ENCODE results near the gene MAP3K12. TPM values are rescaled to one million over a fixed set of nuclear protein-coding genes. Genes with fewer than 3 reads are reported as not detected.
"Not testable (repeated sequence)": the region's sequence is repeated elsewhere in the genome, so short reads cannot be mapped to it uniquely, and the experiment has no call there.

MAP3K12 gene
- total and polyA plus RNA-seq, 5 donors from 2014 or later: 3.8 to 31.5 (median 4.5) TPM

DNA sequence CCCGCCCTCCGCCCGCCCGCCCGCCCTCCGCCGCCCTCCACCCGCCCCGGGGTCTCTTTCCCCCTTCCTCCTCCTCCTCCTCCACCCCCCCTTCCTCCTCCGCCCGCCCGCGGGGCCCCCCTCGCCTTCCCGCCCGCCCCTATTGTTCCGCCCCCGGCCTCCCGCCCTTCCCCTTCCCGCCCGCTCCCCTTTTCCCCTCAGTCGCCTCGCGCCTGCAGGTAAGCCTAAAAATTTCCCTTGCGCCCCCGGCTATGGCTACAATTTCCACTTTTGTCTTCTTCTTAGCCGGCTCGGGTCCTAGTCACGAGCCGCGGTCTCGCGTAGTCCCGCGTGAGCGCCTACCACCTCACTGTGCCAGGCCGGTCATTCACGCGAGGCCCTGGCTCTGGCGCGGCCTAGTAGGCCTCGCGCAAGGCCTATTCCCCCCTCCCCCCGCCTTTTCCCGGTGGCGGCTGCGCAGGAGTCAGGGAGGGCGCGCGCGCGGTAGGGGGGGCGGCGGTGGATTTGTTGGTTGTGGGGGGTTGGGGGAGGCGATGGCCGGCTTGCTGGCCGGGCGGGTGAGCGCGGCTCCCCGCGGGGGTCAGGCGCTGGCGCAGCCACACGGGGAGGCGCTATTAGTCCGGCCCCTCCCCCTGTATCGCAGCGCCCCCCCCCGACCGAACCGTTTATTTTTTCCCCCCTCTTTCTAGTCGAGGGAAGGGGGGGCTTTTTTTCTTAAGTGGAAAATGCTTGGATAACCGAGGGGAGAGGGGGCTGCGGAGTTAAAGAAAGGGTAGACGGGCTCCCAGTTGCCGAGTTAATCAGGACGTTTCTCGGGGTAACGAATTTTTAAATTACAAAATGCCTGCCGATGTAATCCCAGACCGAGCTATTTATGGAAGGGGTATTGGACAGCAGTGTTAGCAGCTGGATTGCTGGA lies 46.8 kb downstream of the MAP3K12 start:
- H3K4me3 ChIP-seq (ENCODE audit: low read depth, low read length): peak overlapping the region; percentile 99
- peaks cover 40% of the 10 kb centered on the region for H3K36me3 Mint-ChIP-seq
- H3K4me3 Mint-ChIP-seq: peak overlapping the region; percentile 65 to 99 (median 99)

DNA sequence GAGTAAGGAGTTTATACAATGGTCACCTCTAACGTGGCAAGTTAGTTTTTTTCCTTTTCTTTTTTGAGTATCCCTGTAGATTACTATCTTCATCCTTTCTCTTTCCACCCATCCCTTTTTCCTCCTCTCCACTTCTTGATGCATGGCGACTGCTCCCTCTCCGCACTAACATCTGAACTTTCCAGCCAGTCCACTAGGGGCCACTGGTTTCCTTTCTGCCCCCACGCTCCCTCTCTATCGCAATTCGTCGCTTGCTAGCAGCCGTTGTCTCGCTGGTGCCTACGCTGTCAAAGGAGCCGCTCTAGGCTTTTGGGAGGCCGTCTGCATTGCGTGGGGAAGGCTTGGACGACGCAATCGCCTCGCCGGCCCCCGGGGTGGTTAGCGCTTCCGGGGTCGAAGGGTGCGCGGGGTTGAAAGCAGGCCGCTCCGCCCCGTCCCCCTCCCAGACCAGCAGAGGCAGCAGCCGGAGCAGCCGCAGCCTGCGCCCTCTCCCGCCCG lies 47.5 kb downstream of the MAP3K12 start, which contains the start of gene PCBP2:
TSS of gene PCBP2 (plus strand) at position 442 of the 498 bp plus-strand sequence. CDS start 2,699 bp downstream, outside the sequence.
- Histone ChIP-seq H3K27me3 (ENCODE audit: control insufficient read depth, insufficient read depth, low read length) (no peaks in the 10 kb centered on the region), H3K4me3 (ENCODE audit: low read depth, low read length) (peak within 1 kb of the TSS; percentile 99), H3K4me1 (ENCODE audit: control insufficient read depth, insufficient read depth, low read length, poor library complexity, severe bottlenecking) (peaks cover 22% of the 10 kb centered on the region), H3K27ac (ENCODE audit: insufficient read depth, low read length, poor library complexity, severe bottlenecking) (peak within 1 kb of the TSS; percentile 94), H3K9me3 (ENCODE audit: control insufficient read depth in 2 of 2, low read length in 2 of 2) (no peaks in the 10 kb centered on the region), H3K36me3 (ENCODE audit: control insufficient read depth, insufficient read depth, low read length) (peaks cover 50% of the 10 kb centered on the region)
- H3K27me3 Mint-ChIP-seq: peaks cover 5% of the 10 kb centered on the region
- H3K9me3 Mint-ChIP-seq: peaks cover 0 to 2% (median 0%) of the 10 kb centered on the region in 7 donors
- peaks cover 5 to 49% (median 37%) of the 10 kb centered on the region in 4 donors for H3K4me1 Mint-ChIP-seq
- DNase-seq (peak; percentile 97 to 99 (median 98)), ATAC-seq (ENCODE audit: low read depth in 2 of 2) (peak; percentile 95 to 97)
- peak within 1 kb of the TSS; percentile 65 to 99 (median 99) for H3K4me3 Mint-ChIP-seq
- H3K27ac Mint-ChIP-seq: peak within 1 kb of the TSS; percentile 96 to 100 (median 98)
- peaks cover 38% of the 10 kb centered on the region for H3K36me3 Mint-ChIP-seq

More for the DNA sequence above, 46.8 kb downstream of the MAP3K12 start:
- H3K27ac Mint-ChIP-seq: peak overlapping the region; percentile 96 to 100 (median 98)
- Histone ChIP-seq H3K4me1 (ENCODE audit: control insufficient read depth, insufficient read depth, low read length, poor library complexity, severe bottlenecking) (peaks cover 22% of the 10 kb centered on the region), H3K27ac (ENCODE audit: insufficient read depth, low read length, poor library complexity, severe bottlenecking) (peak overlapping the region; percentile 94), H3K9me3 (ENCODE audit: control insufficient read depth in 2 of 2, low read length in 2 of 2) (no peaks in the 10 kb centered on the region), H3K36me3 (ENCODE audit: control insufficient read depth, insufficient read depth, low read length) (peaks cover 53% of the 10 kb centered on the region), H3K27me3 (ENCODE audit: control insufficient read depth, insufficient read depth, low read length) (no peaks in the 10 kb centered on the region)
- DNase-seq (peak; percentile 70 to 86 (median 83)), ATAC-seq (ENCODE audit: low read depth in 2 of 2) (peak; percentile 30 to 38)
- H3K4me1 Mint-ChIP-seq: peaks cover 5 to 51% (median 37%) of the 10 kb centered on the region in 4 donors
- H3K9me3 Mint-ChIP-seq: peaks cover 0 to 2% (median 0%) of the 10 kb centered on the region in 7 donors
- peaks cover 5% of the 10 kb centered on the region for H3K27me3 Mint-ChIP-seq

DNA sequence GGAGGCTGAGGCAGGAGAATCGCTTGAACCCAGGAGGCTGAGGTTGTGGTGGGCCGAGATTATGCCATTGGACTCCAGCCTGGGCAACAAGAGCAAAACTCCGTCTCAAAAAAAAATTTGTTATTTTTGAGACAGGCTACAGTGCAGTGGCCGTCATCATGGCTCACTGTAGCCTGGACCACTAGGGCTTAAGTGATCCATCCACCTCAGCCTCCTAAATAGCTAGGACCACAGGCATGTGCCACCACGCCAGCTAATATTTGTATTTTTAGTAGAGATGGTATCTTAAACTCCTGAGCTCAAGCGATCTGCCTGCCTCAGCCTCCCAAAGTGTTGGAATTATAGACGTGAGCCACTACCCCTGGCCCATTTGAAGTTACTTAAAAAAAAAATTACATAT lies 48.3 kb downstream of the MAP3K12 start:
- H3K4me3 Mint-ChIP-seq: no peak overlapping the region
- peaks cover 0 to 2% (median 0%) of the 10 kb centered on the region in 7 donors for H3K9me3 Mint-ChIP-seq
- H3K27me3 Mint-ChIP-seq: peaks cover 5% of the 10 kb centered on the region
- no peak for DNase-seq
- H3K36me3 Mint-ChIP-seq: peaks cover 42% of the 10 kb centered on the region
- Histone ChIP-seq H3K27ac (ENCODE audit: insufficient read depth, low read length, poor library complexity, severe bottlenecking) (peak overlapping the region; percentile 94), H3K4me1 (ENCODE audit: control insufficient read depth, insufficient read depth, low read length, poor library complexity, severe bottlenecking) (peaks cover 24% of the 10 kb centered on the region), H3K27me3 (ENCODE audit: control insufficient read depth, insufficient read depth, low read length) (no peaks in the 10 kb centered on the region), H3K9me3 (ENCODE audit: control insufficient read depth in 2 of 2, low read length in 2 of 2) (no peaks in the 10 kb centered on the region), H3K4me3 (ENCODE audit: low read depth, low read length) (no peak overlapping the region), H3K36me3 (ENCODE audit: control insufficient read depth, insufficient read depth, low read length) (peaks cover 48% of the 10 kb centered on the region)
- no peak for ATAC-seq (ENCODE audit: low read depth in 2 of 2)
- no peak overlapping the region for H3K27ac Mint-ChIP-seq
- peaks cover 5 to 54% (median 42%) of the 10 kb centered on the region in 4 donors for H3K4me1 Mint-ChIP-seq

DNA sequence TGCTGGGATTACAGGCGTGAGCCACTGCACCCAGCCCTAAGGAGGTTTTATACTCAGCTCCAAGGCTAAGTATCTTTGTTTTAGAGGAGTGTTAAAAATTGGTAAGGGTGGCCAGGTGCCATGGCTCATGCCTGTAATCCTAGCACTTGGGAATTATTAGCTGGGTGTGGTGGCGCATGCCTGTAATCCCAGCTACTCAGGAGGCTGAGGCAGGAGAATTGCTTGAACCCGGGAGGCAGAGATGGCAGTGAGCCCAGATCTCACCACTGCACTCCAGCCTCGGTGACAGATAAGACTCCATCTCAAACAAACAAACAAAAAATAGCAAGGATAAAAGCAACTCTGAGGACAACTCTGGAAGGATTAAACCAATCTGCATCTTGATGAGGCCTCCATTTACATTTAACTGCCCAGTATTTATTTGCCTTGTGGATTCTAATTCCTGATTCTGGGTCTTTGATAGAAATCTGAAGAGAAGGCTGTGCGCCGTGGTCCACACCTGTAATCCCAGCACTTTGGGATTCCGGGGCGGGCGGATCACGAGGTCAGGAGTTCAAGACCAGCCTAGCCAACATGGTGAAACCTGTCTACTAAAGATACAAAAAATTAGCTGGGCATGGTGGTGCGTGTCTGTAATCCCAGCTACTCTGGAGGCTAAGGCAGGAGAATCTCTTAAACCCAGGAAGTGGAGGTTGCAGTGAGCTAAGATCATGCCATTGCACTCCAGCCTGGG lies 54.5 kb downstream of the MAP3K12 start:
- H3K36me3 ChIP-seq (ENCODE audit: control insufficient read depth, insufficient read depth, low read length): peaks cover 42% of the 10 kb centered on the region
- H3K27ac Mint-ChIP-seq; H3K27me3 ChIP-seq (ENCODE audit: control insufficient read depth, insufficient read depth, low read length); H3K4me3 ChIP-seq (ENCODE audit: low read depth, low read length); H3K27ac ChIP-seq (ENCODE audit: insufficient read depth, low read length, poor library complexity, severe bottlenecking); H3K9me3 ChIP-seq (ENCODE audit: control insufficient read depth in 2 of 2, low read length in 2 of 2); H3K9me3 Mint-ChIP-seq; DNase-seq; ATAC-seq (ENCODE audit: low read depth in 2 of 2); H3K27me3 Mint-ChIP-seq: not testable (repeated sequence)
- Mint-ChIP-seq H3K4me3 (peak overlapping the region; percentile 21 to 98 (median 62)), H3K36me3 (peaks cover 40% of the 10 kb centered on the region), H3K4me1 (peaks cover 4 to 56% (median 39%) of the 10 kb centered on the region in 4 donors)
- peaks cover 41% of the 10 kb centered on the region for H3K4me1 ChIP-seq (ENCODE audit: control insufficient read depth, insufficient read depth, low read length, poor library complexity, severe bottlenecking)

DNA sequence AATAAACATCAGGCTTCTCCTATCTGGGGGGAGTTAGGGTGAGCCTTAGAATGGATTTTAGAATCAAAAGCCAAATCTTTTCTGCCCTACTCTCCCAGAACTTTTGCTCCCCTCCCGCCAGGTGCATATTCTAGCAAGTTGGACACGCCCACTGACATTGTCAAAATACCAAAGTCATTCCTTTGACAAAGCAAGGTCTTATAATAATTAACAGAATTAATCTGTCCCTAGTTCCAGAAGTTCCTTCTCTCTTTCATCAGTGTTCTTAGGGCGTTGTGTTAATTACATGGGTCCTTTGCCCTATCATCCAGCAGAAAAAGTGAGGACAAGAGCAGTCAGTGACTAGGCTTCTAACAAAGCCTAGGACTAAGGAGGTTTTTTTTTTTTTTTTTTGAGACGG lies 55.3 kb downstream of the MAP3K12 start:
- peak overlapping the region; percentile 59 for H3K4me3 ChIP-seq (ENCODE audit: low read depth, low read length)
- no peaks in the 10 kb centered on the region for H3K9me3 ChIP-seq (ENCODE audit: control insufficient read depth in 2 of 2, low read length in 2 of 2)
- H3K9me3 Mint-ChIP-seq: no peaks in the 10 kb centered on the region
- peaks cover 4 to 56% (median 41%) of the 10 kb centered on the region in 4 donors for H3K4me1 Mint-ChIP-seq
- H3K27ac ChIP-seq (ENCODE audit: insufficient read depth, low read length, poor library complexity, severe bottlenecking): peak overlapping the region; percentile 3
- no peaks in the 10 kb centered on the region for H3K27me3 Mint-ChIP-seq
- H3K36me3 ChIP-seq (ENCODE audit: control insufficient read depth, insufficient read depth, low read length): peaks cover 42% of the 10 kb centered on the region
- peak overlapping the region; percentile 48 to 98 (median 76) for H3K4me3 Mint-ChIP-seq
- H3K36me3 Mint-ChIP-seq: peaks cover 40% of the 10 kb centered on the region
- H3K27me3 ChIP-seq (ENCODE audit: control insufficient read depth, insufficient read depth, low read length): no peaks in the 10 kb centered on the region
- DNase-seq: no peak
- peaks cover 41% of the 10 kb centered on the region for H3K4me1 ChIP-seq (ENCODE audit: control insufficient read depth, insufficient read depth, low read length, poor library complexity, severe bottlenecking)
- ATAC-seq (ENCODE audit: low read depth in 2 of 2): no peak
- H3K27ac Mint-ChIP-seq: peak overlapping the region in 2 of 3 donors; percentile 53 to 57

DNA sequence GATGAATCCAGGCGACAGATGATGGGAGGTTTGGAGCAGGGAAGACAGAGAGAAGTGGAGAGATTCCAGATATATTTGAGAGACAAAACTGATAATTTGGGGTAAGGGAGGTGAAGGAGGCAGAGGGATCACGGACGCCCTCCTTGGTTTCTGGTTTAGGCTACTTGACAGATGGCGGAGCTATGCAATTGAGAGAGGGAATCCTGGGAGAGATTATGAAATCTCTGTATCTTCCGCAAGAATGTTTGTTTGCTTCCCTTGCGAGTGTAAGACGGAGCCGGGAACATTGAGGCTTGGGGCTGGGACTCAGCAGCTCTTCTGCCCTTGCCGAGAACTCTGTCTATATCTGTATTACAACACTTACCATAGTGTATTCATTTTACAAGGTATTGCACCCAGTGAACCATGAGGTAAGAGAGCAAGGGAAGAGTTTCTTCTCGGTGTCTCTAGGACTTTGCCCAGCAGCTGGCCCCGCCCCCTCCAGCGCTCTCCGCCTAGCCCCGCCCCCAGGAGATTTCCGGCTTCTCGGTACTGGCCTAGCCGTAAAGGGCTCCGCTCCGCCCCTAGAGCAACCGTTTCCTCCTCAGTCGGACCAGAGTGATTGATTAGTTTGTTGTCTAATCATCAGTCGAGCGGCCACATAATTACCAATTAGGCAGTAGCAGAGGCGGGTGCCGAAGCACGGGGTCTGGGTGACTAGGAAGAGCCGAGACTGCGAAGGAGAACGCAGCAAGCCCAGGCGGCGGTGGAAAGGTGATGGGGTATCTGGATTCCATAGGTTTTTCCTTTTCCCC lies 58.0 kb downstream of the MAP3K12 start, which contains the start of gene PRR13:
TSS of gene PRR13 (plus strand) at position 695 of the 794 bp plus-strand sequence. CDS start 981 bp downstream, outside the sequence.
- Histone ChIP-seq H3K27ac (ENCODE audit: insufficient read depth, low read length, poor library complexity, severe bottlenecking) (peak within 1 kb of the TSS; percentile 87), H3K9me3 (ENCODE audit: control insufficient read depth in 2 of 2, low read length in 2 of 2) (no peaks in the 10 kb centered on the region), H3K4me3 (ENCODE audit: low read depth, low read length) (peak within 1 kb of the TSS; percentile 91), H3K36me3 (ENCODE audit: control insufficient read depth, insufficient read depth, low read length) (peaks cover 21% of the 10 kb centered on the region), H3K4me1 (ENCODE audit: control insufficient read depth, insufficient read depth, low read length, poor library complexity, severe bottlenecking) (peaks cover 41% of the 10 kb centered on the region), H3K27me3 (ENCODE audit: control insufficient read depth, insufficient read depth, low read length) (no peaks in the 10 kb centered on the region)
- H3K4me3 Mint-ChIP-seq: peak within 1 kb of the TSS; percentile 97 to 100 (median 98)
- H3K36me3 Mint-ChIP-seq: peaks cover 27% of the 10 kb centered on the region
- H3K4me1 Mint-ChIP-seq: peaks cover 4 to 47% (median 32%) of the 10 kb centered on the region in 4 donors
- H3K27me3 Mint-ChIP-seq: no peaks in the 10 kb centered on the region
- ATAC-seq (ENCODE audit: low read depth in 2 of 2) (peak; percentile 99 to 100), DNase-seq (peak; percentile 97 to 100 (median 98))
- H3K27ac Mint-ChIP-seq: peak within 1 kb of the TSS; percentile 96 to 99 (median 97)
- H3K9me3 Mint-ChIP-seq: no peaks in the 10 kb centered on the region
